Thyroid gland (tissue), 4 donors: Measurements from ENCODE around the gene PADI1. TPM values are rescaled to one million over a fixed set of nuclear protein-coding genes. Genes with fewer than 3 reads are reported as not detected.

Experiments used
- DNase-seq, 2 donors: peaks; one replicate each; pipeline ENCODE4 v3.0.0-alpha.2; 2019
- H3K27ac ChIP-seq, 3 donors: fragments of 200-600 bp; sonication (generic); 1 replicate in 2 of 3; 2 replicates in 1 of 3; pipeline ENCODE4 v1.5.1; 2016 to 2019; ENCODE audit warnings: mild to moderate bottlenecking in 1 of 3, moderate library complexity in 1 of 3
- H3K27me3 ChIP-seq: fragments of 200-600 bp; sonication (generic); one replicate; pipeline ENCODE4 v1.5.1; 2019
- H3K36me3 ChIP-seq, 2 donors: fragments of 200-600 bp; sonication (generic); one replicate each; pipeline ENCODE4 v1.5.1; 2016 to 2019
- H3K4me1 ChIP-seq, 2 donors: fragments of 200-600 bp; sonication (generic); one replicate each; pipeline ENCODE4 v1.5.1; 2017 to 2019
- H3K4me3 ChIP-seq, 3 donors: fragments of 200-600 bp; sonication (generic); replicated peaks in 1 of 3; 1 replicate in 2 of 3; 2 replicates in 1 of 3; pipeline ENCODE4 v1.5.1; 2016; ENCODE audit warnings: mild to moderate bottlenecking in 1 of 3
- H3K9me3 ChIP-seq: fragments of 200-600 bp; sonication (generic); one replicate; pipeline ENCODE4 v1.5.1; 2017
- POLR2A ChIP-seq, 2 donors: fragments of 450-650 bp; IDR thresholded peaks; one replicate each; pipeline ENCODE4 v1.6.1; 2017; ENCODE audit warnings: antibody characterized with exemption in 2 of 2, mild to moderate bottlenecking in 2 of 2, moderate library complexity in 1 of 2
- WGBS, 2 donors: methylation state at CpG; one replicate each; pipeline ENCODE4 v1.1.5; 2017; 5-methylcytosine and 5-hydroxymethylcytosine counted together
- intact Hi-C: fragments of 100-400 bp; cut with DNase I; formaldehyde crosslinking; loops from one replicate; pipeline ENCODE4 v1.15.1; 2023
- total RNA-seq, 4 donors: library from RNA; depleted of rRNA; stranded (reverse); fragments of >200 nt; gene quantifications; one replicate each; pipeline ENCODE4 v1.2.3, GENCODE V29; 2016
- TF ChIP-seq, protein P1 (sequence below), 6 experiments: fragments of 200-600 bp in 3 of 6; fragments of 450-650 bp in 3 of 6; sonication (generic) in 3 of 6; IDR thresholded peaks; one replicate each; pipeline ENCODE4 v1.5.1; 2016 to 2019; ENCODE audit warnings: antibody characterized with exemption in 6 of 6, mild to moderate bottlenecking in 2 of 6, inconsistent platforms in 1 of 6, moderate library complexity in 1 of 6

PADI1 gene
- total RNA-seq, 4 donors from 2014 or later = not detected

DNA sequence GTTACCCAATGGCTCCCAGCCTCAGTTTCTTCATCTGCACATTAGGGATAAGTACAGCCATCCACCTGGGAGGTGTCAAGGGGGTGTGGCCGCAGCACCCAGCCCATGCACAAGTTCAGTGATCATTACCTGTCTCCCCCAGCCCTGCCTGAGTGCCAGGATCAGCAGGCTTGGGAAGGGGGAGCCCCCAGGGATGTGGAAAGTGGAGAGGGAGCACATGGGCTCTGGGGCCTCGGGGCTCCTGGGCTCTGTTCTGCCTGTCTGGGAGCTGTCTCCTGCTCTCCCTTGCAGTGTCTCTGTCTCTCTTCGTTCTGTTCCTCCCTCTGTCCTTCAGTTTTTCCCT, 10.8 kb upstream of the PADI1 start:
- Histone ChIP-seq H3K9me3 (no peaks in the 10 kb centered on the region), H3K4me1 (no peaks in the 10 kb centered on the region), H3K27ac (no peak overlapping the region), H3K4me3 (no peak overlapping the region), H3K36me3 (no peaks in the 10 kb centered on the region), H3K27me3 (no peaks in the 10 kb centered on the region)
- DNase-seq = no peak
- TF ChIP-seq POLR2A (IDR thresholded peaks at IDR 0.05) = no peak
- TF ChIP-seq, protein P1, sequence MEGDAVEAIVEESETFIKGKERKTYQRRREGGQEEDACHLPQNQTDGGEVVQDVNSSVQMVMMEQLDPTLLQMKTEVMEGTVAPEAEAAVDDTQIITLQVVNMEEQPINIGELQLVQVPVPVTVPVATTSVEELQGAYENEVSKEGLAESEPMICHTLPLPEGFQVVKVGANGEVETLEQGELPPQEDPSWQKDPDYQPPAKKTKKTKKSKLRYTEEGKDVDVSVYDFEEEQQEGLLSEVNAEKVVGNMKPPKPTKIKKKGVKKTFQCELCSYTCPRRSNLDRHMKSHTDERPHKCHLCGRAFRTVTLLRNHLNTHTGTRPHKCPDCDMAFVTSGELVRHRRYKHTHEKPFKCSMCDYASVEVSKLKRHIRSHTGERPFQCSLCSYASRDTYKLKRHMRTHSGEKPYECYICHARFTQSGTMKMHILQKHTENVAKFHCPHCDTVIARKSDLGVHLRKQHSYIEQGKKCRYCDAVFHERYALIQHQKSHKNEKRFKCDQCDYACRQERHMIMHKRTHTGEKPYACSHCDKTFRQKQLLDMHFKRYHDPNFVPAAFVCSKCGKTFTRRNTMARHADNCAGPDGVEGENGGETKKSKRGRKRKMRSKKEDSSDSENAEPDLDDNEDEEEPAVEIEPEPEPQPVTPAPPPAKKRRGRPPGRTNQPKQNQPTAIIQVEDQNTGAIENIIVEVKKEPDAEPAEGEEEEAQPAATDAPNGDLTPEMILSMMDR (IDR thresholded peaks at IDR 0.05) = no peak
- intact Hi-C loops = no loop called here
- WGBS, 2 donors = 71 to 79% methylated on average over 3 of the region's 3 CpGs

DNA sequence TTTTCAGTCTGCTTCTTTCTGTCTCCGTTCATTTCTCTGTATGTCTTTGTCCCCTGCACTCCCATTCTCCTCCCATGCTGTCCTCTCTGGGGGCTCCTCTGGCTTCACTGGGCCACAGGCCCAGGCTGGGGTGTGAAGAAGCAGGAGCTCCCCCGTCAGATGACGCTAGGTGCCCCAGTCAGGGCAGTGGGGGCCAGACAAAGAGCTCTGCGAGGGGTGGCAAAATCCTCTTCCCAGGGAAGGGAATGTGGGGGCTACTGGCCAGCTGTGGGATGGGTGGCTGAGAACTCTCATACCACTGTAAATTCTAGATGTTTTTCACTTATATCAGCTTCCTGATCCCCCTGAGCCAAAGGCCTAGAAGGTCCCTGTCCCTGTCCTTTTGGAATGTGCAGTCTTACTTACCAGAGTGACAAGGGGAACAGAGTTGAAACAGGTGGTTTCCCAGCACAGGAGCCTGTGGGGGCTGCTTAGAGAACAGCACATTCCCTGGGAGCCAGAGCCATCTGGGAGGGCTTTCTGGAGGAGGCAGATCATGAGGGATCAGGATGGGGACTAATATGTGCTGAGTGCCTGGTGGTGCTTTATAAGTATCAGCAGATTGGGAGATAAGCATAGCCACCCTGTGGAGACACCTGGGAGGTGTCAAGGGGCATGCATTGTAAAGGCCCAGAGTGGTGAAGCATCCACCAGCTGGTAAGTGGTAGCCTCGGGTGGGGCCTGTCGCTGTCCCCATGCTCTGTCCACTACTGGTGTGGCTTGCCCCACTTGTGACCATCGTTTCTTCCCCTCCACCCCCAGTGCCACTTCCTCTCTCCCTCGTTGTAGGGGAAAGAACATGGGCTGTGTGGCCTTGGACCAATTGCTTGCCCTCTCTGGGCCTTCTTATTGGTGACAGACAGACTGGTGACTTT, 10.1 kb upstream of the PADI1 start:
- no peak for DNase-seq
- no peak overlapping the region for H3K27ac ChIP-seq
- 68 to 85% methylated on average over 8 of the region's 8 CpGs for WGBS, 2 donors
- H3K4me1 ChIP-seq = no peaks in the 10 kb centered on the region
- H3K9me3 ChIP-seq = no peaks in the 10 kb centered on the region
- no peaks in the 10 kb centered on the region for H3K27me3 ChIP-seq
- no peak overlapping the region for H3K4me3 ChIP-seq
- H3K36me3 ChIP-seq = no peaks in the 10 kb centered on the region
- no peak for TF ChIP-seq POLR2A (IDR thresholded peaks at IDR 0.05)
- TF ChIP-seq, protein P1 (IDR thresholded peaks at IDR 0.05) = no peak
- intact Hi-C loops = no loop called here

DNA sequence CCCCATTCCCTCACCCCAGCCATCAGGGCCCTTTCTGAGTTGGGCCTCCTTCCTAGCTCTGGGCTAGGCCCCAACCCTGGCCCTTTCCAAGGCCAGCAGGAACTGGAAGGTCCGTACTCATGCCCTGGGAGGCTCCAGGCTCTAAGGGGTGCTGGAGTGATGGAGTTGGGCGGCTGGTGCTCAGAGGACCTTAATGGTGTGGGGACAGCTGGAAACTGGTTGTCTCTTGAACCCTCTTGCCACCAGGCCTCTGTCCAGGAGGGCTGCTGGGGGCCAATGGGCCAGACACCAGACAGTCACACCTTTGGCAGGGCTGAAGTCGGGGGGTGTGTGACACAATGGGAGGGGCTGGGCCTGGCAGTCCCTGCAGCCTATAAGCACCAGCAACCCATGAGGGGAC, 9.2 kb upstream of the PADI1 start:
- WGBS, 2 donors = 90 to 91% methylated on average over 2 to 3 of the region's 3 CpGs
- H3K9me3 ChIP-seq = no peaks in the 10 kb centered on the region
- H3K27me3 ChIP-seq = no peaks in the 10 kb centered on the region
- no peak overlapping the region for H3K4me3 ChIP-seq
- H3K27ac ChIP-seq = no peak overlapping the region
- H3K4me1 ChIP-seq = no peaks in the 10 kb centered on the region
- TF ChIP-seq POLR2A (IDR thresholded peaks at IDR 0.05) = no peak
- TF ChIP-seq, protein P1 (IDR thresholded peaks at IDR 0.05) = no peak
- no peaks in the 10 kb centered on the region for H3K36me3 ChIP-seq
- intact Hi-C loops = no loop called here
- no peak for DNase-seq

DNA sequence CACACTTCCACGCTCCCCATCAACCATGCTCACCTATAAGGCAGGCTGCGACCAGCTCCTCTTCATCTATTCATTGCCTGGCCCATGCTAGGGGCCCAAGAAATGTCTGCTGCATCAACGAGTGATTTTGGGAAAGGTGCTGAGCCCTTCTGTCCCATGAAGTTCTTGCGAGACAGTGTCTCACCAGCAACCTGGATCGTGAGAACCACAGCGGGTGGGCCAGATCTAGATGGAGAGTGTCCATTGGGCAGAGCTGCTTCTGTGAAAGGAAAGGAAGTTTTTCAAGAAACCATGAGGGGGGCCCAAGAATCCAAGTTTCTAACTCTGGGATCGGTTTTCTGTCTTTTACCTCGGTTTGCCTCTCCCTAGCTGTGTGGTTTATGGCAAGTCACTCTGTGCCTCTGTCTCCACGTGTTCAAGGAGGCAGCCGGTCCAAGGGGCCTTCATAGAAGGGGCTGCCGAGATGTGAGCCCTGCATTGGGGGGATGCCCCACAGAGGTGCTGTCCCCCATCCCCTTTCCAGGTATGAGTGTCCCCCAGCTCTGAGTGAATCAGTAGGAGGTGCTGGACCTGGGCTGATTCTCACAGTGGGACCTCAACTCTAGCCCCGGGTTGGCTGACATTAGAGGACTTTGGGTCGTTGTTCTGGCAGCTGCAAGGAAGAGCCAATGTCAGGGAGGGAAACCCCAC, 8.3 kb upstream of the PADI1 start:
- no peaks in the 10 kb centered on the region for H3K36me3 ChIP-seq
- H3K27me3 ChIP-seq = no peaks in the 10 kb centered on the region
- H3K9me3 ChIP-seq = no peaks in the 10 kb centered on the region
- H3K4me3 ChIP-seq = no peak overlapping the region
- intact Hi-C loops = no loop called here
- DNase-seq = no peak
- H3K27ac ChIP-seq = no peak overlapping the region
- 87 to 88% methylated on average over 13 of the region's 13 CpGs for WGBS, 2 donors
- TF ChIP-seq, protein P1 (IDR thresholded peaks at IDR 0.05) = no peak
- no peak for TF ChIP-seq POLR2A (IDR thresholded peaks at IDR 0.05)
- H3K4me1 ChIP-seq = no peaks in the 10 kb centered on the region

DNA sequence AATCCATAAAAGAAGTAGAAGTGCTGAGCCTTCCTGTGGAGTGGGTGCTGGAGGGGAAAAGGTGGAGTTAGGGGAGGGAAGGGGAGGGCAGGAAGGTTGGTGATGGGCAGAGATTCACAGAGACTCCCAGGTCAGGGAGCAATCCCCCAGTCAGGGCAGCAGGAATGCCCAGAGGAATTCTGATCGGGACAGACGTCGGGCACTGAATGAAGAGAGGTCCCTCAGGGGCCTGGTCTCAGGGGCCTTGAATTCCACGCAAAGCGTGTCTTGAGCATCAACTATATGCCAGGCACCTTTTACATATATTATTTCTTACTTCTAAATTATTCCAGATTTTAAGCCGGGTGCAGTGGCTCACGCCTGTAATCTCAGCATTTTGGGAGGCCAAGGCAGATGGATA, 7.2 kb upstream of the PADI1 start:
- TF ChIP-seq, protein P1 (IDR thresholded peaks at IDR 0.05) = no peak
- Histone ChIP-seq H3K27me3 (no peaks in the 10 kb centered on the region), H3K9me3 (no peaks in the 10 kb centered on the region), H3K4me1 (no peaks in the 10 kb centered on the region), H3K4me3 (no peak overlapping the region), H3K36me3 (no peaks in the 10 kb centered on the region), H3K27ac (no peak overlapping the region)
- intact Hi-C loops = no loop called here
- WGBS, 2 donors = 93 to 94% methylated on average over 7 of the region's 7 CpGs
- DNase-seq = no peak
